IMR-90 (cell line): Measurements from ENCODE around the gene PDK4. TPM values are rescaled to one million over a fixed set of nuclear protein-coding genes. Genes with fewer than 3 reads are reported as not detected.

Experiments
- ATAC-seq: fragments of 200-7000 bp; cut with Tn5 transposase; 2 replicates; pipeline ENCODE4 v1.9.1; 2020; ENCODE audit warnings: low read depth, mild to moderate bottlenecking, moderate library complexity
- BruUV-seq: library from RNA; stranded (reverse); fragments of 400-500 nt; replicated peaks from 2 replicates; lab custom pipeline; 2021; lab: Mats Ljungman, UMichigan
- CTCF ChIA-PET: fragments of 300-600 bp; formaldehyde crosslinking; extraction: SDS; loops from one replicate; lab custom pipeline; 2021; ENCODE audit warnings: antibody characterized with exemption; lab: Yijun Ruan, JAX
- POLR2A ChIA-PET: fragments of 300-600 bp; sonication (Branson Sonifier 250); formaldehyde crosslinking; loops from one replicate; lab custom pipeline; 2022; ENCODE audit warnings: antibody characterized with exemption; ENCODE audit not compliant: unreplicated experiment; lab: Charles Lee
- DNase-seq: peaks from one replicate; pipeline ENCODE4 v3.0.0; 2013
- H2AFZ ChIP-seq: replicated peaks from 2 replicates; pipeline ENCODE3; 2013; ENCODE audit warnings: low read length, mild to moderate bottlenecking; ENCODE audit not compliant: poor library complexity
- H2AK5ac ChIP-seq: 2 replicates; pipeline ENCODE4 v1.6.1; 2013; ENCODE audit warnings: low read depth, low read length, inconsistent platforms
- H2AK9ac ChIP-seq: replicated peaks from 2 replicates; pipeline ENCODE3; 2013; ENCODE audit warnings: mild to moderate bottlenecking, low read depth, low read length, moderate library complexity; ENCODE audit not compliant: poor library complexity
- H2BK120ac ChIP-seq: 2 replicates; pipeline ENCODE4 v1.6.1; 2013; ENCODE audit warnings: low read depth, low read length, inconsistent platforms
- H2BK15ac ChIP-seq: 3 replicates; pipeline ENCODE4 v1.6.1; 2013; ENCODE audit warnings: low read depth, low read length, inconsistent platforms
- H2BK20ac ChIP-seq: 2 replicates; pipeline ENCODE4 v1.6.1; 2013; ENCODE audit warnings: low read depth, mild to moderate bottlenecking, inconsistent platforms, low read length, moderate library complexity
- H2BK5ac ChIP-seq: 2 replicates; pipeline ENCODE4 v1.6.1; 2013; ENCODE audit warnings: mild to moderate bottlenecking, low read depth, low read length, inconsistent platforms; ENCODE audit not compliant: poor library complexity, severe bottlenecking
- H3K14ac ChIP-seq: replicated peaks from 2 replicates; pipeline ENCODE4 v1.6.1; 2013; ENCODE audit warnings: low read depth, low read length, inconsistent platforms
- H3K18ac ChIP-seq: 2 replicates; pipeline ENCODE4 v1.6.1; 2013; ENCODE audit warnings: low read depth, low read length, control low read depth
- H3K23ac ChIP-seq: 2 replicates; pipeline ENCODE4 v1.6.1; 2013; ENCODE audit warnings: low read depth, low read length, inconsistent platforms
- H3K27ac ChIP-seq: 2 replicates; pipeline ENCODE4 v1.5.1; 2013; ENCODE audit warnings: mild to moderate bottlenecking, control low read depth, low read length; ENCODE audit not compliant: insufficient read depth
- H3K27me3 ChIP-seq: 2 replicates; pipeline ENCODE4 v1.6.1; 2013; ENCODE audit warnings: low read length; ENCODE audit not compliant: control insufficient read depth, insufficient read depth
- H3K36me3 ChIP-seq: 2 replicates; pipeline ENCODE4 v1.6.1; 2013; ENCODE audit warnings: low read length, mixed read lengths; ENCODE audit not compliant: control insufficient read depth, insufficient read depth
- H3K4ac ChIP-seq: 2 replicates; pipeline ENCODE4 v1.6.1; 2013; ENCODE audit warnings: low read depth, low read length, inconsistent platforms
- H3K4me1 ChIP-seq: 2 replicates; pipeline ENCODE4 v1.6.1; 2013; ENCODE audit warnings: low read length, mixed read lengths; ENCODE audit not compliant: control insufficient read depth, insufficient read depth
- H3K4me2 ChIP-seq: 2 replicates; pipeline ENCODE4 v1.6.1; 2013; ENCODE audit warnings: low read depth, mild to moderate bottlenecking, control low read depth, low read length, moderate library complexity
- H3K4me3 ChIP-seq: 2 replicates; pipeline ENCODE4 v1.5.1; 2013; ENCODE audit warnings: low read depth, mild to moderate bottlenecking, control low read depth, low read length, moderate library complexity; ENCODE audit not compliant: insufficient read depth
- H3K56ac ChIP-seq: 2 replicates; pipeline ENCODE4 v1.6.1; 2013; ENCODE audit warnings: low read length, inconsistent platforms; ENCODE audit not compliant: insufficient read depth; ENCODE audit errors: extremely low read depth
- H3K79me1 ChIP-seq, 2 experiments: 2 replicates each; pipeline ENCODE4 v1.6.1; 2013; ENCODE audit warnings: low read length in 2 of 2, inconsistent platforms in 1 of 2, low read depth in 1 of 2
- H3K9ac ChIP-seq: 2 replicates; pipeline ENCODE4 v1.6.1; 2013; ENCODE audit warnings: low read depth, low read length, control low read depth
- H3K9me1 ChIP-seq: 2 replicates; pipeline ENCODE4 v1.6.1; 2013; ENCODE audit warnings: low read length, inconsistent platforms; ENCODE audit not compliant: insufficient read depth
- H3K9me3 ChIP-seq: 2 replicates; pipeline ENCODE4 v1.6.1; 2013; ENCODE audit warnings: low read length; ENCODE audit not compliant: control insufficient read depth, insufficient read depth
- H4K20me1 ChIP-seq: 2 replicates; pipeline ENCODE4 v1.6.1; 2013; ENCODE audit warnings: low read length, inconsistent platforms; ENCODE audit not compliant: insufficient read depth
- H4K5ac ChIP-seq: 2 replicates; pipeline ENCODE4 v1.6.1; 2013; ENCODE audit warnings: mild to moderate bottlenecking, low read depth, low read length, control low read depth
- H4K8ac ChIP-seq, 2 experiments: 2 replicates each; pipeline ENCODE4 v1.6.1; 2013; ENCODE audit warnings: low read depth in 2 of 2, low read length in 2 of 2, control low read depth in 1 of 2, inconsistent platforms in 1 of 2
- H4K91ac ChIP-seq: 2 replicates; pipeline ENCODE4 v1.6.1; 2013; ENCODE audit warnings: low read depth, low read length, inconsistent platforms; ENCODE audit not compliant: insufficient read depth
- BHLHE40 ChIP-seq: fragments of 150-350 bp; IDR thresholded peaks from 2 replicates; pipeline ENCODE4 v1.6.1; 2016; ENCODE audit warnings: mild to moderate bottlenecking, low read depth, low read length
- CHD1 ChIP-seq: IDR thresholded peaks from 2 replicates; pipeline ENCODE4 v1.6.1; 2012; ENCODE audit warnings: low read depth, low read length, improper control_type of control experiment
- RAD21 ChIP-seq: IDR thresholded peaks from 2 replicates; pipeline ENCODE4 v1.6.1; 2012; ENCODE audit warnings: low read length, improper control_type of control experiment
- SMC3 ChIP-seq: fragments of 150-350 bp; IDR thresholded peaks from 2 replicates; pipeline ENCODE4 v1.6.1; 2016; ENCODE audit warnings: low read depth, mild to moderate bottlenecking, antibody characterized with exemption, low read length, moderate library complexity
- WGBS, 2 experiments: methylation state at CpG; one replicate each; pipeline versions ENCODE4 v1.1.5 to v1.1.7; 2013; ENCODE audit warnings: missing lambda C conversion rate in 2 of 2; ENCODE audit not compliant: insufficient read length in 1 of 2; ENCODE audit errors: extremely low coverage in 2 of 2; 5-methylcytosine and 5-hydroxymethylcytosine counted together
- dilution Hi-C: fragments of 300-500 bp; cut with HindIII; formaldehyde crosslinking; loops from one replicate; pipeline ENCODE4 v1.14.3; 2018; ENCODE audit warnings: low sequenced_read_pairs; ENCODE audit not compliant: unreplicated experiment
- in situ Hi-C: fragments of 300-500 bp; cut with MboI; formaldehyde crosslinking; loops from 3 replicates; pipeline ENCODE4 v1.14.3; 2019; ENCODE audit warnings: low sequenced_read_pairs, inconsistent platforms, mixed read lengths
- intact Hi-C: fragments of 100-400 bp; cut with micrococcal nuclease; formaldehyde crosslinking; loops from 2 replicates; pipeline ENCODE4 v1.10.0; 2022
- polyA plus RNA-seq, 3 experiments: library from polyadenylated mRNA; depleted of rRNA; stranded (reverse); fragments of >200 nt; gene quantifications; 2 replicates each; pipeline ENCODE4 v1.2.3, GENCODE V29; 2012; ENCODE audit warnings: low replicate concordance in 1 of 3
- total RNA-seq: library from RNA; depleted of rRNA; stranded (reverse); fragments of >200 nt; gene quantifications from 2 replicates; pipeline ENCODE4 v1.2.3, GENCODE V29; 2012
- TF ChIP-seq, protein P1 (sequence below): fragments of 150-350 bp; IDR thresholded peaks from 2 replicates; pipeline ENCODE4 v1.6.1; 2017; ENCODE audit warnings: mild to moderate bottlenecking, antibody characterized with exemption, low read length, low read depth
- TF ChIP-seq, protein P2 (sequence below): conservative IDR thresholded peaks from 2 replicates; pipeline ENCODE4 v1.5.1; 2012; ENCODE audit warnings: mild to moderate bottlenecking, low read depth, low read length, improper control_type of control experiment

Gene PDK4
- total and polyA plus RNA-seq, 2 of the 4 experiments (the other 2 are of a cell fraction): under 0.01 to 0.03 TPM

DNA sequence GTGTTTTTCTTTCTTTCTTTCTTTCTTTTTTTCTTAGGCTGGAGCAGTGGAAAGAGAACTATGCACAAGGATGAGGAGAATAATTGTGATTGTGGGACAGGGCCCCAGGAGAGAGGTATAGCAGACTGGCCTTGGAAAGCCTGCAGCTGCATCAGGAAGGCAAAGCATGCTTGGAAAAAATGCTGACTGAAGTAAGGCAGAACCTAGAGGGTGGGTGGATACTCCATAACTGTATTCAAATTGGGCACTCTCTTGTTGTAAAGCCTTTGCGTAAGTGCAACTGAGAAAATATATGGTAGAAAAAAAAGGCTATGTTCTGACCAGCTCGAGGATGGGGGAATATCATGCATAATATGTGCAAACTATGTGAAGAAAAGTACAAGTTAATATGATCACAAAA lies 39.5 kb downstream of the PDK4 start:
- dilution Hi-C loops: no loop called here
- H3K79me1 ChIP-seq: no peaks in the 10 kb centered on the region
- no peak overlapping the region for H3K23ac ChIP-seq
- H3K27me3 ChIP-seq: peaks cover 2% of the 10 kb centered on the region
- ATAC-seq (no peak), DNase-seq (no peak)
- H3K4me1 ChIP-seq: no peaks in the 10 kb centered on the region
- no peak overlapping the region for H4K8ac ChIP-seq
- H3K18ac ChIP-seq: no peak overlapping the region
- intact Hi-C loops: no loop called here
- no peak overlapping the region for H2AK5ac ChIP-seq
- no peaks in the 10 kb centered on the region for H3K9me3 ChIP-seq
- ChIA-PET CTCF (no interaction called here), POLR2A (interaction anchor here (0.6 kb wide), 1 partner anchor 177 kb away, joined by 3 read pairs; no protein-coding TSS in a partner anchor)
- in situ Hi-C loops: no loop called here
- H2BK15ac ChIP-seq: no peak overlapping the region
- no CpG with 5 or more reads among the region's 2 CpGs for WGBS, 2 experiments
- TF ChIP-seq BHLHE40 (no peak), SMC3 (no peak), CHD1 (no peak), RAD21 (no peak)
- TF ChIP-seq, protein P1, sequence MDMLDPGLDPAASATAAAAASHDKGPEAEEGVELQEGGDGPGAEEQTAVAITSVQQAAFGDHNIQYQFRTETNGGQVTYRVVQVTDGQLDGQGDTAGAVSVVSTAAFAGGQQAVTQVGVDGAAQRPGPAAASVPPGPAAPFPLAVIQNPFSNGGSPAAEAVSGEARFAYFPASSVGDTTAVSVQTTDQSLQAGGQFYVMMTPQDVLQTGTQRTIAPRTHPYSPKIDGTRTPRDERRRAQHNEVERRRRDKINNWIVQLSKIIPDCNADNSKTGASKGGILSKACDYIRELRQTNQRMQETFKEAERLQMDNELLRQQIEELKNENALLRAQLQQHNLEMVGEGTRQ: no peak
- TF ChIP-seq, protein P2, sequence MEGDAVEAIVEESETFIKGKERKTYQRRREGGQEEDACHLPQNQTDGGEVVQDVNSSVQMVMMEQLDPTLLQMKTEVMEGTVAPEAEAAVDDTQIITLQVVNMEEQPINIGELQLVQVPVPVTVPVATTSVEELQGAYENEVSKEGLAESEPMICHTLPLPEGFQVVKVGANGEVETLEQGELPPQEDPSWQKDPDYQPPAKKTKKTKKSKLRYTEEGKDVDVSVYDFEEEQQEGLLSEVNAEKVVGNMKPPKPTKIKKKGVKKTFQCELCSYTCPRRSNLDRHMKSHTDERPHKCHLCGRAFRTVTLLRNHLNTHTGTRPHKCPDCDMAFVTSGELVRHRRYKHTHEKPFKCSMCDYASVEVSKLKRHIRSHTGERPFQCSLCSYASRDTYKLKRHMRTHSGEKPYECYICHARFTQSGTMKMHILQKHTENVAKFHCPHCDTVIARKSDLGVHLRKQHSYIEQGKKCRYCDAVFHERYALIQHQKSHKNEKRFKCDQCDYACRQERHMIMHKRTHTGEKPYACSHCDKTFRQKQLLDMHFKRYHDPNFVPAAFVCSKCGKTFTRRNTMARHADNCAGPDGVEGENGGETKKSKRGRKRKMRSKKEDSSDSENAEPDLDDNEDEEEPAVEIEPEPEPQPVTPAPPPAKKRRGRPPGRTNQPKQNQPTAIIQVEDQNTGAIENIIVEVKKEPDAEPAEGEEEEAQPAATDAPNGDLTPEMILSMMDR: no peak
- H4K20me1 ChIP-seq: no peaks in the 10 kb centered on the region
- no TSS peak for BruUV-seq
- H3K4ac ChIP-seq: no peak overlapping the region
- H2BK20ac ChIP-seq: no peak overlapping the region
- no peak overlapping the region for H3K4me3 ChIP-seq
- no peak overlapping the region for H3K56ac ChIP-seq
- no peaks in the 10 kb centered on the region for H3K9me1 ChIP-seq
- H2AFZ ChIP-seq: no peak overlapping the region
- no peak overlapping the region for H3K14ac ChIP-seq
- no peak overlapping the region for H2BK5ac ChIP-seq
- H2BK120ac ChIP-seq: no peak overlapping the region
- no peak overlapping the region for H2AK9ac ChIP-seq
- no peak overlapping the region for H3K27ac ChIP-seq
- H3K4me2 ChIP-seq: no peak overlapping the region
- H4K5ac ChIP-seq: no peak overlapping the region
- no peak overlapping the region for H3K9ac ChIP-seq
- H3K36me3 ChIP-seq: no peaks in the 10 kb centered on the region
- H4K91ac ChIP-seq: no peak overlapping the region
